Astrocyte (in vitro differentiated cells and primary cell): ENCODE results near the gene CMTM8. TPM values are rescaled to one million over a fixed set of nuclear protein-coding genes. Genes with fewer than 3 reads are reported as not detected.

Experiments
- DNase-seq: peaks from one replicate; pipeline ENCODE4 v3.0.0-alpha.2; 2010; ENCODE audit warnings: low read depth
- FAIRE-seq: peaks from 2 replicates; lab custom pipeline; 2011; peaks lifted over from hg19 to GRCh38; lab: Jason Lieb, UNC
- H2AFZ ChIP-seq: 2 replicates; pipeline ENCODE4 v1.6.0; 2012; ENCODE audit warnings: low read depth, low read length, inconsistent platforms
- H3K27ac ChIP-seq: 2 replicates; pipeline ENCODE4 v1.5.1; 2011; ENCODE audit warnings: low read depth, low read length, inconsistent platforms
- H3K27me3 ChIP-seq: 2 replicates; pipeline ENCODE4 v1.6.0; 2011; ENCODE audit warnings: low read length, inconsistent platforms; ENCODE audit not compliant: insufficient read depth
- H3K36me3 ChIP-seq: 2 replicates; pipeline ENCODE4 v1.5.1; 2011; ENCODE audit warnings: low read length, inconsistent platforms; ENCODE audit not compliant: insufficient read depth
- H3K4me1 ChIP-seq: 2 replicates; pipeline ENCODE4 v1.5.1; 2011; ENCODE audit warnings: low read length, inconsistent platforms; ENCODE audit not compliant: insufficient read depth
- H3K4me2 ChIP-seq: 2 replicates; pipeline ENCODE4 v1.6.0; 2012; ENCODE audit warnings: low read length, inconsistent platforms
- H3K4me3 ChIP-seq: 2 replicates; pipeline ENCODE4 v1.5.1; 2011; ENCODE audit warnings: low read depth, mild to moderate bottlenecking, low read length, inconsistent platforms; ENCODE audit not compliant: insufficient read depth
- H3K79me2 ChIP-seq: 2 replicates; pipeline ENCODE4 v1.6.0; 2012; ENCODE audit warnings: mild to moderate bottlenecking, low read length, inconsistent platforms; ENCODE audit not compliant: insufficient read depth
- H3K9ac ChIP-seq: 2 replicates; pipeline ENCODE4 v1.6.0; 2012; ENCODE audit warnings: mild to moderate bottlenecking, low read length, inconsistent platforms
- H3K9me3 ChIP-seq: 2 replicates; pipeline ENCODE4 v1.5.1; 2012; ENCODE audit warnings: low read depth, mild to moderate bottlenecking, low read length, inconsistent platforms; ENCODE audit not compliant: insufficient read depth
- H4K20me1 ChIP-seq: 2 replicates; pipeline ENCODE4 v1.6.0; 2012; ENCODE audit warnings: low read length, inconsistent platforms; ENCODE audit not compliant: insufficient read depth
- H3K27ac Mint-ChIP-seq: one replicate; pipeline ENCODE4 v1.8.0; 2021; ENCODE audit warnings: mild to moderate bottlenecking, mixed read lengths; ENCODE audit not compliant: unreplicated experiment
- H3K27me3 Mint-ChIP-seq: one replicate; pipeline ENCODE4 v1.8.0; 2021; ENCODE audit warnings: low read depth, mixed read lengths; ENCODE audit not compliant: unreplicated experiment
- H3K36me3 Mint-ChIP-seq: one replicate; pipeline ENCODE4 v1.8.0; 2021; ENCODE audit warnings: low read depth, mixed read lengths; ENCODE audit not compliant: unreplicated experiment
- H3K4me1 Mint-ChIP-seq: one replicate; pipeline ENCODE4 v1.8.0; 2021; ENCODE audit warnings: low read depth, mixed read lengths; ENCODE audit not compliant: unreplicated experiment
- H3K4me3 Mint-ChIP-seq: one replicate; pipeline ENCODE4 v1.8.0; 2021; ENCODE audit warnings: mild to moderate bottlenecking, moderate library complexity, mixed read lengths; ENCODE audit not compliant: unreplicated experiment
- H3K9me3 Mint-ChIP-seq: one replicate; pipeline ENCODE4 v1.8.0; 2021; ENCODE audit warnings: mild to moderate bottlenecking, mixed read lengths; ENCODE audit not compliant: unreplicated experiment
- CTCF ChIP-seq: IDR thresholded peaks from 2 replicates; pipeline ENCODE4 v1.5.1; 2011; ENCODE audit warnings: low read depth, mild to moderate bottlenecking, inconsistent platforms, low read length, moderate library complexity; ENCODE audit not compliant: insufficient read depth
- EZH2 ChIP-seq: IDR thresholded peaks from 2 replicates; pipeline ENCODE4 v1.6.1; 2012; ENCODE audit warnings: mild to moderate bottlenecking, low read length, inconsistent platforms; ENCODE audit not compliant: insufficient read depth
- total RNA-seq: library from RNA; stranded (reverse); gene quantifications from 2 replicates; pipeline ENCODE4 v1.2.1, GENCODE V29; 2021

CMTM8 gene
- total RNA-seq, 1 donor from 2014 or later = 1.6 TPM

- Mint-ChIP-seq H3K27ac (no peak overlapping the region), H3K27me3 (peaks cover 2% of the 10 kb centered on the region), H3K9me3 (peaks cover 3% of the 10 kb centered on the region), H3K4me1 (no peaks in the 10 kb centered on the region), H3K36me3 (no peaks in the 10 kb centered on the region), H3K4me3 (no peak overlapping the region)
- H3K4me3 ChIP-seq = no peak overlapping the region
- H3K9me3 ChIP-seq = no peaks in the 10 kb centered on the region
- DNase-seq (no peak), FAIRE-seq (no peak)
- no peak overlapping the region for H3K27ac ChIP-seq
- H3K4me2 ChIP-seq = no peak overlapping the region
- H4K20me1 ChIP-seq = no peaks in the 10 kb centered on the region
- no peak overlapping the region for H3K9ac ChIP-seq
- H3K36me3 ChIP-seq = no peaks in the 10 kb centered on the region
- no peaks in the 10 kb centered on the region for H3K4me1 ChIP-seq
- TF ChIP-seq EZH2 (no peak), CTCF (no peak)
- H3K27me3 ChIP-seq = no peaks in the 10 kb centered on the region
- no peak overlapping the region for H2AFZ ChIP-seq
- H3K79me2 ChIP-seq = no peaks in the 10 kb centered on the region
These were observed 64.3 kb downstream of the CMTM8 start for GRCh38 chr3:32302601-32303398.

GRCh38 chr3:32303399-32303747 is 64.9 kb downstream of the CMTM8 start:
- TF ChIP-seq EZH2 (no peak), CTCF (no peak)
- DNase-seq = no peak
- no peaks in the 10 kb centered on the region for H4K20me1 ChIP-seq
- peaks cover 3% of the 10 kb centered on the region for H3K9me3 Mint-ChIP-seq
- no peak overlapping the region for H3K4me2 ChIP-seq
- H3K4me3 ChIP-seq = no peak overlapping the region
- no peaks in the 10 kb centered on the region for H3K36me3 ChIP-seq
- H3K27ac Mint-ChIP-seq = no peak overlapping the region
- peaks cover 2% of the 10 kb centered on the region for H3K27me3 Mint-ChIP-seq
- H3K79me2 ChIP-seq = no peaks in the 10 kb centered on the region
- no peak overlapping the region for H2AFZ ChIP-seq
- no peak overlapping the region for H3K9ac ChIP-seq
- no peak overlapping the region for H3K27ac ChIP-seq
- H3K9me3 ChIP-seq = no peaks in the 10 kb centered on the region
- H3K4me3 Mint-ChIP-seq = no peak overlapping the region
- peaks cover 2% of the 10 kb centered on the region for H3K27me3 ChIP-seq
- no peaks in the 10 kb centered on the region for H3K4me1 Mint-ChIP-seq
- no peaks in the 10 kb centered on the region for H3K4me1 ChIP-seq
- FAIRE-seq = no peak
- H3K36me3 Mint-ChIP-seq = no peaks in the 10 kb centered on the region
